ENCODE results near the gene ZNF184. TPM values are rescaled to one million over a fixed set of nuclear protein-coding genes. Genes with fewer than 3 reads are reported as not detected.

Gene ZNF184
- total and polyA plus RNA-seq, 9 of the 15 experiments (the other 6 are each of a cell fraction or from before 2014, with no cell fraction given): 7.6 to 22.2 (median 12.8) TPM

DNA sequence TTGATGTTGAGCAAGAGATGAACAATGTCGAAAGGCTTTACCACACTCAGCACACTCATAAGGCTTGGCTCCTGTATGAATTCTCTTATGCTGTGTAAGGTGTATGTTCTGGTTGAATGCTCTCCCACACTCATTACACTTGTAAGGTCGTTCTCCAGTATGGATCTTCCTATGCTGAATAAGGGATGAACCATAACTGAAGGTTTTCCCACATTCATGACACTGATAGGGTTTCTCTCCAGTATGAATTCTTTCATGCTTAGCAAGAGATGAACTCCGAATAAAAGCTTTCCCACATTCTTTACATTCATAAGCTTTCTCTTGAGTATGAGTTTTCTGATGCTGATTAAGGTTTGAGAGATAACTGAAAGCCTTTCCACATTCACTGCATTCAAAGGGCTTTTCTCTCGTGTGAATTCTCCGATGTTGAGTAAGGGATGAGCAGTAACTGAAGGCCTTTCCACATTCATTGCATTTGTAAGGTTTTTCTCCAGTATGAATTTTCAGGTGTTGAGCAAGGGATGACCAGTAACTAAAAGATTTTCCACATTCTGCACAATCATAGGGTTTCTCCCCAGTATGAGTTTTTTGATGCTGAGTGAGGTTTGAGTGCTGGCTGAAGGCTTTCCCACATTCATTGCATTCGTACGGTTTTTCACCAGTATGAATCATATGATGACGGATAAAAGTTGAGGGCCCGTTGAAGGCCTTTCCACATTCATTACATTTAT is 21.1 kb downstream of the ZNF184 start (continued):
- TF ChIP-seq, protein P1, sequence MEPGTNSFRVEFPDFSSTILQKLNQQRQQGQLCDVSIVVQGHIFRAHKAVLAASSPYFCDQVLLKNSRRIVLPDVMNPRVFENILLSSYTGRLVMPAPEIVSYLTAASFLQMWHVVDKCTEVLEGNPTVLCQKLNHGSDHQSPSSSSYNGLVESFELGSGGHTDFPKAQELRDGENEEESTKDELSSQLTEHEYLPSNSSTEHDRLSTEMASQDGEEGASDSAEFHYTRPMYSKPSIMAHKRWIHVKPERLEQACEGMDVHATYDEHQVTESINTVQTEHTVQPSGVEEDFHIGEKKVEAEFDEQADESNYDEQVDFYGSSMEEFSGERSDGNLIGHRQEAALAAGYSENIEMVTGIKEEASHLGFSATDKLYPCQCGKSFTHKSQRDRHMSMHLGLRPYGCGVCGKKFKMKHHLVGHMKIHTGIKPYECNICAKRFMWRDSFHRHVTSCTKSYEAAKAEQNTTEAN (CRISPR knock-in tag; IDR thresholded peaks at IDR 0.05): no peak
- TF ChIP-seq, protein P2, sequence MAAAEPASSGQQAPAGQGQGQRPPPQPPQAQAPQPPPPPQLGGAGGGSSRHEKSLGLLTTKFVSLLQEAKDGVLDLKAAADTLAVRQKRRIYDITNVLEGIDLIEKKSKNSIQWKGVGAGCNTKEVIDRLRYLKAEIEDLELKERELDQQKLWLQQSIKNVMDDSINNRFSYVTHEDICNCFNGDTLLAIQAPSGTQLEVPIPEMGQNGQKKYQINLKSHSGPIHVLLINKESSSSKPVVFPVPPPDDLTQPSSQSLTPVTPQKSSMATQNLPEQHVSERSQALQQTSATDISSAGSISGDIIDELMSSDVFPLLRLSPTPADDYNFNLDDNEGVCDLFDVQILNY (CRISPR knock-in tag; IDR thresholded peaks at IDR 0.05): no peak
- TF ChIP-seq CEBPB (tag; IDR thresholded peaks at IDR 0.05) (no peak), POLR3A (IDR thresholded peaks at IDR 0.05; ENCODE audit: borderline replicate concordance, extremely low read depth, insufficient read depth, insufficient read length) (no peak), YY1 (IDR thresholded peaks at IDR 0.05; ENCODE audit: borderline replicate concordance in 1 of 3, control insufficient read depth in 1 of 3, extremely low read depth in 1 of 3, insufficient read depth in 3 of 3, insufficient read length in 1 of 3, insufficient replicate concordance in 2 of 3, low read depth in 1 of 3, low read length in 2 of 3) (no peak), ZNF696 (CRISPR knock-in tag; conservative IDR thresholded peaks at IDR 0.05) (no peak), SIN3A (IDR thresholded peaks at IDR 0.05; ENCODE audit: borderline replicate concordance in 2 of 2, control insufficient read depth in 1 of 2, low read depth in 2 of 2, low read length in 2 of 2) (0 out of 4 replicates have a peak, but pooled peaks of 1 of the 2 experiments have one; percentile 14), NFATC3 (IDR thresholded peaks at IDR 0.05) (no peak), TEAD4 (IDR thresholded peaks at IDR 0.05; ENCODE audit: low read length) (peak; percentile 40; the same call in 1 of the 2 replicates), TEAD4 (CRISPR knock-in tag; IDR thresholded peaks at IDR 0.05; ENCODE audit: borderline replicate concordance) (no peak)
- TF ChIP-seq, protein P3, sequence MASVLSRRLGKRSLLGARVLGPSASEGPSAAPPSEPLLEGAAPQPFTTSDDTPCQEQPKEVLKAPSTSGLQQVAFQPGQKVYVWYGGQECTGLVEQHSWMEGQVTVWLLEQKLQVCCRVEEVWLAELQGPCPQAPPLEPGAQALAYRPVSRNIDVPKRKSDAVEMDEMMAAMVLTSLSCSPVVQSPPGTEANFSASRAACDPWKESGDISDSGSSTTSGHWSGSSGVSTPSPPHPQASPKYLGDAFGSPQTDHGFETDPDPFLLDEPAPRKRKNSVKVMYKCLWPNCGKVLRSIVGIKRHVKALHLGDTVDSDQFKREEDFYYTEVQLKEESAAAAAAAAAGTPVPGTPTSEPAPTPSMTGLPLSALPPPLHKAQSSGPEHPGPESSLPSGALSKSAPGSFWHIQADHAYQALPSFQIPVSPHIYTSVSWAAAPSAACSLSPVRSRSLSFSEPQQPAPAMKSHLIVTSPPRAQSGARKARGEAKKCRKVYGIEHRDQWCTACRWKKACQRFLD (CRISPR knock-in tag; IDR thresholded peaks at IDR 0.05): no peak
- TF ChIP-seq, protein P4, sequence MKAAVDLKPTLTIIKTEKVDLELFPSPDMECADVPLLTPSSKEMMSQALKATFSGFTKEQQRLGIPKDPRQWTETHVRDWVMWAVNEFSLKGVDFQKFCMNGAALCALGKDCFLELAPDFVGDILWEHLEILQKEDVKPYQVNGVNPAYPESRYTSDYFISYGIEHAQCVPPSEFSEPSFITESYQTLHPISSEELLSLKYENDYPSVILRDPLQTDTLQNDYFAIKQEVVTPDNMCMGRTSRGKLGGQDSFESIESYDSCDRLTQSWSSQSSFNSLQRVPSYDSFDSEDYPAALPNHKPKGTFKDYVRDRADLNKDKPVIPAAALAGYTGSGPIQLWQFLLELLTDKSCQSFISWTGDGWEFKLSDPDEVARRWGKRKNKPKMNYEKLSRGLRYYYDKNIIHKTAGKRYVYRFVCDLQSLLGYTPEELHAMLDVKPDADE (conservative IDR thresholded peaks at IDR 0.05; ENCODE audit: control insufficient read depth, low read depth, low read length): no peak

All from K562 (cell line).